Dermis blood vessel endothelial cell (primary cell): ENCODE measurements around the gene VAMP2. TPM values are rescaled to one million over a fixed set of nuclear protein-coding genes. Genes with fewer than 3 reads are reported as not detected.
A peak's percentile ranks its signal among the peaks of the same experiment; 100 is the strongest.

ENCODE experiments used
- DNase-seq: peaks from one replicate; pipeline ENCODE4 v3.0.0; 2010
- total RNA-seq: library from RNA; depleted of rRNA; stranded (reverse); fragments of >200 nt; gene quantifications from 2 replicates; pipeline ENCODE4 v1.2.3, GENCODE V29; 2014

Gene VAMP2
- total RNA-seq, 1 donor from 2014 or later: 4.4 TPM

GRCh38 chr17:8142887-8143580 lies 19.7 kb downstream of the VAMP2 start:
- no peak for DNase-seq

GRCh38 chr17:8142158-8142886 lies 20.4 kb downstream of the VAMP2 start:
- DNase-seq: no peak

- no peak for DNase-seq
Observed at GRCh38 chr17:8141741-8142140, 21.0 kb downstream of the VAMP2 start.

DNA sequence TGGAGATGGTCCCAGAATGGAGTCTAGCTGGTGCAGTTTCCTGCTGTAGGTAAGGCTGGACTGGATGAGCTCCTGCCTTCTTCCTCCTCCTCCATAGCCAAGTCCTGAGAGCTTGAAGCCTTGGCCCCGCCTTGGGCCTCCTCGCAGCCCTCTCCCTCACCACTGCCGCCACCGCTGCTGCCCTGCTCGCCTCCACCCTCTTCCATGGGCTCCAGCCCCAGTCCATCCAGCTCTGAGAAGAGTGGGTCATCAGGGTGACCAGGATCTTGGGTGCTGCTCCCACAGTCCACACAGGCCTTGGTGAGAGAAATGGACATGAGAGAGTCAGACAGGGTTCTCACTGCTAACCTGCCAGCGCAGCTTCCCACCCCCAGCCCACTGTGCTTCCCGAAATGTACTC lies 21.7 kb downstream of the VAMP2 start:
- DNase-seq: no peak

- no peak for DNase-seq
Observed at GRCh38 chr17:8140065-8141029, 22.4 kb downstream of the VAMP2 start.

GRCh38 chr17:8138672-8139371 lies 23.9 kb downstream of the VAMP2 start:
- DNase-seq: peak; percentile 97

DNA sequence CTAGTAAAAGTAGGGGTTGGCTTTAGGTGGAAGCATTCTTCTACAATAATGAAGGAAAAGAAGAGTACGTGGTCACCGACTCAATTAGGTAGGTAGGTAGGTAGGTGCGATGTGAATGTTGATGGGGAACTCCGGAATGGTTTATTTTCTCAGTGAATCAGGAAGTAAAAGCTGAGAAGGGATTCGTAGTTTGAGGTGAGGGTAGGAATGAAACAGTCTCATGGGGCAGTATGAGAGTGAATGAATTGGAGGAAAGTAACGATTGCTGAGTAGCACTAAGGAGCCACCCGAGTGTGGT lies 24.4 kb downstream of the VAMP2 start:
- no peak for DNase-seq

GRCh38 chr17:8137645-8138373 lies 24.9 kb downstream of the VAMP2 start:
- no peak for DNase-seq

GRCh38 chr17:8133941-8134340 lies 28.8 kb downstream of the VAMP2 start:
- no peak for DNase-seq

DNA sequence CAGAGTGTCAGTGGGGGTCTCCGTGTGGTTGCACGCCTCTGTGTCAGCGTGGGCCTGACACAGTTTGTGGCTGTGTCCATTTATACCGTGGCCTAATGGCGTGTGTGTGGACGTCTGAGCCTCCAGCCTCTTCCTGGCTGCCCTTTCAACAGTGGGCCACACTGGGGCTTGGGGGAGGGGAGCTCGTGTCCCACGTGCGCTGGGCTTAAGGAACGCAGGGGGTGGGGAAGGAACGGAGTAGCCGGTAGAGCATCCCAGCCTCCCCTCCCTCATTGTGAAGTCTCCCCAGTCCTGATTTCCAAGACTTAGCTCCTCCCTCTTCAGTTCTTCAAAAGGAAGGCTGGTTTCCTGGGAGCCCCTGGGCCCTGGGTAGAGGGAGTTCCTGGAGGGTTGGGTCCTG lies 29.3 kb downstream of the VAMP2 start:
- DNase-seq: no peak

DNA sequence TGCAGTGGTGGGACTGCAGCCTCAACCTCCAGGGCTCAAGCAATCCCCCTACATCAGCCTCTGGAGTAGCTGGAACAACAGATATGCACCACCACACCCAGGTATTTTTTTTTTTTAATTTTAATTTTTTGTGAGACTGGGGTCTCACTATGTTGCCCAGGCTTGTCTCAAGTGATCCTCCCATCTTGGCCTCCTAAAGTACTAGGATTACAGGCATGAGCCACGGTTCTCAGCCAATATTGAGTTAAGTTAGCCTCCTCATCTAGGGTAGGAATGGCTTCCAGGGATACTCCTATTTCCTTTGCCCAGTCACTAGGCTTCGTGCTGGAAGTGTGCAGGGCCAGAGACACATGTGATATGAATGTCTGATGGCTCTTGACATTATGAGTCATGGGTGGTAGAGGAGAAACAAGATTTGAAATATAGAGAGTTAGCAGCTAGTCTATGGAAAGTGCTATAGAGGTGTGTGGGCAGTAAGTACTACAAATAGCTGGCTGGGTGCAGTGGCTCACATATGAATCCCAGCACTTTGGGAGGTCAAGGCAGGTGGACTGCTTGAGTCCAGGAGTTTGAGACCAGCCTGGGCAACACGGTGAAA lies 30.8 kb downstream of the VAMP2 start:
- DNase-seq: no peak

GRCh38 chr17:8128125-8128784 lies 34.5 kb downstream of the VAMP2 start:
- no peak for DNase-seq

GRCh38 chr17:8126491-8127066 lies 36.2 kb downstream of the VAMP2 start:
- peak; percentile 34 for DNase-seq

DNA sequence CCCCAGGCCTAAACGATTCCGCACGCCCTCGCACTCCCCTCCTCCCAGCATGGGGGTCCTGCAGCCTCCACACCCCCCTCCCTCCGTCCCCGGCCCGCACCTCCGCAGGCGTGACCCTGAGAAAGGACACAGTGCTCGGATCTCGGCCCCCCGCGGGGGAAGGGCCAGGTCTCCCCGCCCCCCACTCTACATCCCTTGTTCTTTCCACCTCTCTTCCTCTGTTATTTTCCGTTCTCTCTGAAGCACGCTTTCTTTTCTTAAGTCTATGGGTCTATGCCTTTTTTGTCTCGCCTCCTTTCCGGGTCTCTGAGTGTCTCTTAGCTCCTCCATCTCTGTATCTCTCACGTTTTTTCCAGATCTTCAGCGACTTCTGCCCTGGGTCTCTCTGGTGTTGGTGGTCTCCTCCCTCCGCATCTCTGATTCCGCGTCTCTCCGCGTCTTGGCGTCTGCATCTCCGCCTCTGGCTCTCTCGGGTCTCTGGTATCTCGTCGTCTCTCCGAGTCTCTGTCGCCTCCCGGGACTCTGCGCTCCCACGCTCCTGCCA lies 36.7 kb downstream of the VAMP2 start:
- DNase-seq: no peak

GRCh38 chr17:8125154-8125946 lies 37.4 kb downstream of the VAMP2 start:
- peak; percentile 76 for DNase-seq

GRCh38 chr17:8124350-8125153 lies 38.2 kb downstream of the VAMP2 start:
- DNase-seq: peak; percentile 18

DNA sequence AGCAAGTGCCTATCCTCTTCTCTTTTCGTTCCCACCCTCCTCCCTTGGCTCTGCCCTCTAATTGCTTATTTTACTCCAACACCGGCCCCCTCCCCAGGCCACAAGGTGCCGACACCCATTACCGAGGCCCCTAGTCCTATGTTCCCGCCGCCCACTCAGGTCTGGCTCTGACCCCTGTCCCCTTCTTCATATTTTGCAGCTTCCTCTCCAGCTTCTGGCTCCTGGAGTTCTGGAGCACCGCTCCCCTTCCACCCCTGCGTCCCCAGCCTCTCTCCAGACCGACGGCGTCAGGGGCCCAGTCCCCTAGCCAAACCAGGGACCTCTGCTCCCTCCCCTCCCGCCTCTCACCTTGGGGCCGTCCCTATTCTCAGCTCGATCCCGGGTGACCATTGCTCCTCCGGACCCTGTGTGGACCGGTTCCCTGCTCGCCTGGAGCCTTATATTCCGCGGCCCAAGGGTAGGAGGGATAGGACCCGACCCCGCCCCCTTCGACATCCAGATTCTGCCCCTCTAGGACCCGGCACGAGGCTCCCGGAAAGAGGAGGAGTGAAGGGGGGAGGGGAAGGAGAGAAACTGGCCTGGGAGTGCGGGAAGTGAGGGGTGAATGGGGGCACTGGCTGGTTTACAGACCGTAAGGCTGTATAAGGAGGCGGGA lies 38.9 kb downstream of the VAMP2 start, which contains the start of gene HES7:
HES7 (minus strand) TSS at position 412 of the 655 bp plus-strand sequence; CDS start at position 390, 22 bp downstream.
- DNase-seq: no peak
